ENCODE measurements around the gene AZIN2. TPM values are rescaled to one million over a fixed set of nuclear protein-coding genes. Genes with fewer than 3 reads are reported as not detected.

AZIN2 gene
- total RNA-seq, result 8.0 and 10.4 TPM in 2 replicates
- long read RNA-seq, partial matches to known transcripts, result 2 of 8 reads
- long read RNA-seq, other reads (novel, unspliced or antisense), result 4 of 8 reads

DNA sequence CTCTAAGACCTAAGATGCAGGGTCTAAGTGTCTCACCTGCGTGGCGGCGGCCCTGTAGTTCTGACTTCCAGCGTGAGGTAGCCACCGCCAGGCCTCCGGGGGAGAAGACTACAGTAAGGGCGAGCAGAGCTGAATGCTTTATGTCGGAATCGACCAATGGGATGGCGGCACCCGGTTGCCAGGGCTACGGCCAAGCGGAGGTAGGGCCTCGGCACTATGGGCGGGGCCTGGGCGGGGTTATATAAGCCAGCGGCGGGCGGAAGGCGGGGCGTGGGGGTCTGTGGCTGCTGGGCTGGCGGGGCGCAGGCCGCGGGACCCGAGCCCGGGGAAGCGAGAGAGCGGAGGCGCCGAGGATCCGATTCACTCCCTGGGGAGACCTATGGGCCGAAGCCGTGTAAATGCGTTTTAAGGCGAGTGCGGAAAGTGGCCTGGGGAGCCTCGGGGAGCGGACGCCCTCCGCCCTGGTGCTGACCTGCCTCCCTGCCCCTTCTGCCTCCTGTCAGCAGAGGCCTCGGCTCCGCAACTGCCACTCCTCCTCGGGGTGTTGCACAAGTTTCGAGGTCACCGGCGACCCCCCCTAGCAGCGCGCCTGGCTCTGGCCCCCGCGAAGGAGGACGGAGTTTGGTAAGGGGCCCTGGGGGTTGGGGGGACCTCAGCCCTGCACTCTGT is at the start of gene AZIN2:
Gene AZIN2, plus strand, starts transcription at position 269 of the 669 bp plus-strand sequence. CDS start 1,097 bp downstream, outside the sequence.
- Mint-ChIP-seq H3K27me3 (ENCODE audit: unreplicated experiment) (no peaks in the 10 kb centered on the region), H3K27ac (ENCODE audit: unreplicated experiment) (peak within 1 kb of the TSS; percentile 72), H3K9me3 (ENCODE audit: unreplicated experiment) (no peaks in the 10 kb centered on the region), H3K36me3 (ENCODE audit: unreplicated experiment) (no peaks in the 10 kb centered on the region), H3K4me3 (ENCODE audit: unreplicated experiment) (peak within 1 kb of the TSS; percentile 81), H3K4me1 (ENCODE audit: unreplicated experiment) (peaks cover 18% of the 10 kb centered on the region)
- peak; percentile 98 for DNase-seq (ENCODE audit: extremely low spot score, unreplicated experiment)
- TF ChIP-seq, protein P1, sequence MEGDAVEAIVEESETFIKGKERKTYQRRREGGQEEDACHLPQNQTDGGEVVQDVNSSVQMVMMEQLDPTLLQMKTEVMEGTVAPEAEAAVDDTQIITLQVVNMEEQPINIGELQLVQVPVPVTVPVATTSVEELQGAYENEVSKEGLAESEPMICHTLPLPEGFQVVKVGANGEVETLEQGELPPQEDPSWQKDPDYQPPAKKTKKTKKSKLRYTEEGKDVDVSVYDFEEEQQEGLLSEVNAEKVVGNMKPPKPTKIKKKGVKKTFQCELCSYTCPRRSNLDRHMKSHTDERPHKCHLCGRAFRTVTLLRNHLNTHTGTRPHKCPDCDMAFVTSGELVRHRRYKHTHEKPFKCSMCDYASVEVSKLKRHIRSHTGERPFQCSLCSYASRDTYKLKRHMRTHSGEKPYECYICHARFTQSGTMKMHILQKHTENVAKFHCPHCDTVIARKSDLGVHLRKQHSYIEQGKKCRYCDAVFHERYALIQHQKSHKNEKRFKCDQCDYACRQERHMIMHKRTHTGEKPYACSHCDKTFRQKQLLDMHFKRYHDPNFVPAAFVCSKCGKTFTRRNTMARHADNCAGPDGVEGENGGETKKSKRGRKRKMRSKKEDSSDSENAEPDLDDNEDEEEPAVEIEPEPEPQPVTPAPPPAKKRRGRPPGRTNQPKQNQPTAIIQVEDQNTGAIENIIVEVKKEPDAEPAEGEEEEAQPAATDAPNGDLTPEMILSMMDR (IDR thresholded peaks at IDR 0.05), result no peak

DNA sequence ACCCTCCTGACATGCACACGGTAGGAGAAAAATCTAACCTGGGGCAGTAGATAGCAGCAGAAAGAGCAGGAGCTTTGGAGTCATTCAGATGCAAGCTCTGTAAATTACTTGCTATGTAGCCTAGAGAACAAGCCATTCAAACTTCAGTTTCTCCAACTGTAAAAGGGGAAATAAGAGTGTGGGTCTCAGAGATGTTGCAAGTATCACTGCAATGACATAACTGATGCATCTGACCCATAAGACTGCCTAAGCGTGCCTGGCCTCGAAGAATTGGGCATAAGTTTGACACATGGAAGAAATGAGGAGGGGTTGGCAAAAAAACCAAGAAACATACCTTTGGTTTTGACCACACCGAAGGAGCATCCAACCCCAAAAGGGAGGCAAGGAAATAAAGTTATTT is 49.4 kb upstream of the AZIN2 start:
- Mint-ChIP-seq H3K27ac (ENCODE audit: unreplicated experiment) (no peak overlapping the region), H3K27me3 (ENCODE audit: unreplicated experiment) (no peaks in the 10 kb centered on the region), H3K9me3 (ENCODE audit: unreplicated experiment) (no peaks in the 10 kb centered on the region), H3K4me1 (ENCODE audit: unreplicated experiment) (peaks cover 17% of the 10 kb centered on the region), H3K36me3 (ENCODE audit: unreplicated experiment) (peaks cover 6% of the 10 kb centered on the region), H3K4me3 (ENCODE audit: unreplicated experiment) (no peak overlapping the region)
- TF ChIP-seq, protein P1 (IDR thresholded peaks at IDR 0.05), result no peak
- no peak for DNase-seq (ENCODE audit: extremely low spot score, unreplicated experiment)

DNA sequence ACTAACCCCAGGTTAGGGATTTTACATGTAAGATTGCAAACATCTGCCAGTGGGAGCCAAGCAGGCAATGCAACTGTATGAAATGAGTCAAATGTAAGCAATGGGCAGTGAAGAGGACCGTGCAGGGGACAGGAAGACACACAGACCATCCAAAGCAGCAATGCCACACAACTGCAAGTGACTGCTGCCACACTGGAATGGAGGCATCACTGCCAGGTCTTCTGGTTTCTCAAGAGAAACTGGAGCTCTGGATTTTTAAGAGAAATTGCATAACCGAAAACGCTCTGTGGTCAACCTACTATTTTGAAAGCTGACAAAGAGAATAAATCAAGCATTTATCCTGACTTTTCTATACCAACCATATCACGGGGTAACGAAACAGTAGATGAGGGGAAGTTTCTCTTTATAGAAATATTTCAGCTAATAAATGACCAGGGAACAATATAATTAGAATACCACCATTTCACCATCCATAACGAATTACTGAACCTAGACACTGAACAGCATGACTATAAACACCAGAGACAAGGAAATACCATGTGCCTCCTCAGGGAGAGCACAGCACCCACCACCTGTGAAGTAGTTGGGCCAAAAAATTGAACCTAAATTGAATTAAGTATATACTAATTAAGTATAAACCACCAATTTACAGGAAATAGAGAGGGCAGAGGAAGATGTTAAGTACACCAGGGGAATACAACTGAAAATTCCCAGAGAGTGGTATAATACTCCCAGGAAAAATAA is 48.7 kb upstream of the AZIN2 start:
- Mint-ChIP-seq H3K4me3 (ENCODE audit: unreplicated experiment) (no peak overlapping the region), H3K36me3 (ENCODE audit: unreplicated experiment) (peaks cover 6% of the 10 kb centered on the region), H3K27ac (ENCODE audit: unreplicated experiment) (no peak overlapping the region), H3K27me3 (ENCODE audit: unreplicated experiment) (no peaks in the 10 kb centered on the region), H3K9me3 (ENCODE audit: unreplicated experiment) (no peaks in the 10 kb centered on the region), H3K4me1 (ENCODE audit: unreplicated experiment) (peaks cover 21% of the 10 kb centered on the region)
- no peak for DNase-seq (ENCODE audit: extremely low spot score, unreplicated experiment)
- TF ChIP-seq, protein P1 (IDR thresholded peaks at IDR 0.05), result no peak

DNA sequence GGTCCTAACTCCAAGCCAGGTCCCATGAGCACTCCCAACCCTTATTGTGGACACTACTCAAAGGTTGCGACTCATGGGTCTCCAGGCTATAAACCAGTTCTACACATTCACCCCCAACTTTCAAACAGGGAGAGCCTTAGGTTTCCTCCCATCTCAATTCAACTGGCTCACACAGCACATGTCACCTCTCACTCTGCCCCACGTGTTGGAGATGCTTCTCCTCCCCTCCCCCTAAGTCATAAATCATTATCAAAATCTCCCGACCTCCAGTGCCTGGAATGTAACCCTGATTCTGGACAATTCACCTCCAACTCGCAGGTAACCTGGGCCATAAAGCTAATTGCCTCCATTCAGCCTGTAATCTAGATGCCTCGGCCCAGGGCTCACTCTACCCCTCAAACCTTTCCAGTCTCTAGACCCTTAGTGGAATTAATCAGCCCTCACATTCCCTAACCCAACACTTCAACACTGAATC is 44.9 kb upstream of the AZIN2 start:
- peaks cover 6% of the 10 kb centered on the region for H3K36me3 Mint-ChIP-seq (ENCODE audit: unreplicated experiment)
- H3K4me3 Mint-ChIP-seq (ENCODE audit: unreplicated experiment), result peak overlapping the region; percentile 91
- peaks cover 21% of the 10 kb centered on the region for H3K4me1 Mint-ChIP-seq (ENCODE audit: unreplicated experiment)
- no peaks in the 10 kb centered on the region for H3K27me3 Mint-ChIP-seq (ENCODE audit: unreplicated experiment)
- TF ChIP-seq, protein P1 (IDR thresholded peaks at IDR 0.05), result no peak
- peak overlapping the region; percentile 91 for H3K27ac Mint-ChIP-seq (ENCODE audit: unreplicated experiment)
- no peak for DNase-seq (ENCODE audit: extremely low spot score, unreplicated experiment)
- no peaks in the 10 kb centered on the region for H3K9me3 Mint-ChIP-seq (ENCODE audit: unreplicated experiment)
